Activated naive CD4-positive, alpha-beta T cell treated with anti-CD3 and anti-CD28 coated beads, Interleukin-2, amount 50 U/mL, for 24 hours (primary cell): ENCODE data around the gene POLR3GL.

Experiments
- H3K27ac Mint-ChIP-seq: one replicate; pipeline ENCODE4 v1.8.0; 2021; ENCODE audit warnings: mild to moderate bottlenecking, mixed read lengths
- H3K27me3 Mint-ChIP-seq: one replicate; pipeline ENCODE4 v1.8.0; 2021; ENCODE audit warnings: mixed read lengths
- H3K36me3 Mint-ChIP-seq: one replicate; pipeline ENCODE4 v1.8.0; 2021; ENCODE audit warnings: mixed read lengths
- H3K4me1 Mint-ChIP-seq: one replicate; pipeline ENCODE4 v1.8.0; 2021; ENCODE audit warnings: mixed read lengths
- H3K4me3 Mint-ChIP-seq: one replicate; pipeline ENCODE4 v1.8.0; 2021; ENCODE audit warnings: mild to moderate bottlenecking, mixed read lengths
- H3K9me3 Mint-ChIP-seq: one replicate; pipeline ENCODE4 v1.8.0; 2021; ENCODE audit warnings: mixed read lengths

The POLR3GL gene

GRCh38 chr1:145959957-145960467 lies 4.5 kb upstream of the POLR3GL start:
- peaks cover 67% of the 10 kb centered on the region for H3K4me1 Mint-ChIP-seq
- H3K27ac Mint-ChIP-seq: peak overlapping the region; percentile 85
- no peaks in the 10 kb centered on the region for H3K27me3 Mint-ChIP-seq
- H3K4me3 Mint-ChIP-seq: peak overlapping the region; percentile 85
- H3K9me3 Mint-ChIP-seq: no peaks in the 10 kb centered on the region
- no peaks in the 10 kb centered on the region for H3K36me3 Mint-ChIP-seq

- peak overlapping the region; percentile 85 for H3K4me3 Mint-ChIP-seq
- H3K27ac Mint-ChIP-seq: peak overlapping the region; percentile 60
- H3K36me3 Mint-ChIP-seq: no peaks in the 10 kb centered on the region
- no peaks in the 10 kb centered on the region for H3K9me3 Mint-ChIP-seq
- no peaks in the 10 kb centered on the region for H3K27me3 Mint-ChIP-seq
- H3K4me1 Mint-ChIP-seq: peaks cover 67% of the 10 kb centered on the region
Observed at GRCh38 chr1:145960468-145961108, 3.9 kb upstream of the POLR3GL start.

GRCh38 chr1:145961109-145961424 lies 3.4 kb upstream of the POLR3GL start:
- peak overlapping the region; percentile 60 for H3K27ac Mint-ChIP-seq
- peak overlapping the region; percentile 85 for H3K4me3 Mint-ChIP-seq
- no peaks in the 10 kb centered on the region for H3K36me3 Mint-ChIP-seq
- no peaks in the 10 kb centered on the region for H3K9me3 Mint-ChIP-seq
- H3K27me3 Mint-ChIP-seq: no peaks in the 10 kb centered on the region
- peaks cover 64% of the 10 kb centered on the region for H3K4me1 Mint-ChIP-seq

GRCh38 chr1:145961425-145962156 lies 2.9 kb upstream of the POLR3GL start:
- Mint-ChIP-seq H3K4me3 (peak overlapping the region; percentile 85), H3K27me3 (no peaks in the 10 kb centered on the region), H3K4me1 (peaks cover 59% of the 10 kb centered on the region), H3K27ac (peak overlapping the region; percentile 61), H3K36me3 (no peaks in the 10 kb centered on the region), H3K9me3 (no peaks in the 10 kb centered on the region)

DNA sequence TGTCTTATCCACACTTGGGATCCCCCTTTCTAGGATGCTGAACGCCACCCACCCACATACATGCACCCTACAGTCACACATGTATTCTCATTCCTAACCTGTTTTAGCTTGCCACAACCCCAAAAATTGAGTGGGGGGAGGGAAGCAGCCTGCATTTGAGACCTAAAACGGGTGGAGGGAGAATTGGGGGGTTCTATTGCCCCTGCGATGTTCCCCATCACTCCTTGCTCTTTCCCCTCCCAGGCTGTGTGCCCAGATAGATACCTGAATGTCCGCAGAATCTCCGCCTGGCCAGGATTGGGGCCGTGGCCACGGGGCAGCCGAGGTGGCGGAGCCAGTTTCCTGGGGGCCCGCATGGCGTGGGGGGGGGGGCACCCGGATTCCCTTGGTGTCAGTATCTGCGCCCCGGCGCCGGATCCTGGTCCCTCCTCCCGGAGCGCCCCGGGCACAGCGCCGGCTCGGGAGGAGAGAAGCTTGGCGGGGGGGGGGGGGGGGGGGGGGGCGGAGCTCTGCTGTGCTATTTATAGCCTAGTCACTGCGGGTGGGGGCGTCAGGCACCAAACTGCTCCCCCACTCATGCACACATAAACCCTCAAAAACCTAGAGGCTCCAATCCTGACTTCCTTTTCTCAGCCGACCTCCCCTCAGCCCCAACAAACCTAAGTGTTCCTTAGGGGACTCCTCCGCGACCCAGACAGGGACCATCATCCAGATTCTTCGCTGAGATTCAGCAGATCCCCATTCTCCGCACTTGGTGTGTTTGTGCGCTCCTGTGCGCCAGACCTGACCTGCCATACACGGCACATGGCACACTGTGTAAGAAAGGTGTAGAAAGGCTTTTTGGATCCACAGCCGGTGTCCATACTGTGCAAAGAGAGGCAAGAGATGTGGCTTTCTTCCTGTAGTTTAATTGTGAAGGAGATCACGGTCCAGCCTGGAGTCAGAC lies 2.1 kb upstream of the POLR3GL start:
- H3K27me3 Mint-ChIP-seq: no peaks in the 10 kb centered on the region
- H3K27ac Mint-ChIP-seq: peak overlapping the region; percentile 95
- H3K4me1 Mint-ChIP-seq: peaks cover 63% of the 10 kb centered on the region
- H3K36me3 Mint-ChIP-seq: peaks cover 2% of the 10 kb centered on the region
- H3K9me3 Mint-ChIP-seq: peaks cover 1% of the 10 kb centered on the region
- H3K4me3 Mint-ChIP-seq: peak overlapping the region; percentile 92

- H3K4me1 Mint-ChIP-seq: peaks cover 67% of the 10 kb centered on the region
- no peaks in the 10 kb centered on the region for H3K27me3 Mint-ChIP-seq
- H3K27ac Mint-ChIP-seq: peak overlapping the region; percentile 95
- H3K4me3 Mint-ChIP-seq: peak overlapping the region; percentile 92
- H3K9me3 Mint-ChIP-seq: peaks cover 5% of the 10 kb centered on the region
- H3K36me3 Mint-ChIP-seq: peaks cover 7% of the 10 kb centered on the region
Observed at GRCh38 chr1:145963265-145964019, 1.0 kb upstream of the POLR3GL start.

DNA sequence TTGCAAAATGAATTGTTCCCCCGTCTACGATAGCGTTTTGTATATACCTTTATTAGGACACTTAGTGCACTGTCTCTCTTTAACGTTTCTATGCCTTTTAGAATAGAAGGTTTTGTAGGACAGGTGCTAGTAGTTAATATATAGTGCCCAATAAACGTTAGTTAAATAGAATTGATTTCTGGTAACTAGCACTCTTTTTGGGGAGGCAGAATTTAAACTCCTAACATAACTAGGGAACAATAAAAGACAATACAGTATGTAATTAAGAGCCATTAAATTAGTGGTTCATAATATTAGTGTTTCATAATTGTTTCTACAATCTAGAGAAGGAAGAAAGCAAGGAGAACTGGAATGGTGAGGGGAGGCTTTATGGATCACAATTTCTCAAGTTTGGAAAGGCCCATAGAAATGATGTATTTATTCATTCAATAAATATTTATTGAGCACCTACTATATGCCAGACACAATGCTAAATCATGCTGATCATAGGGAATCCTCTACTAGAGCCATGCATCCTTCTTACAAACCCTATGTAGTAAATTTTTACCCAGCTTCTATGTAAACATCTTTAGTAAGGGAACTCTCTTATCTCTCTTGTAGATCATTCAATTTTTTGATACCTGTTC lies 742 bp downstream of the POLR3GL start:
- Mint-ChIP-seq H3K27me3 (no peaks in the 10 kb centered on the region), H3K27ac (peak overlapping the region; percentile 73), H3K4me1 (peaks cover 61% of the 10 kb centered on the region), H3K36me3 (peaks cover 10% of the 10 kb centered on the region), H3K4me3 (peak overlapping the region; percentile 92), H3K9me3 (peaks cover 5% of the 10 kb centered on the region)

GRCh38 chr1:145967288-145967687 lies 2.8 kb downstream of the POLR3GL start:
- Mint-ChIP-seq H3K4me3 (peak overlapping the region; percentile 47), H3K36me3 (peaks cover 10% of the 10 kb centered on the region), H3K27me3 (no peaks in the 10 kb centered on the region), H3K9me3 (peaks cover 5% of the 10 kb centered on the region), H3K27ac (no peak overlapping the region), H3K4me1 (peaks cover 56% of the 10 kb centered on the region)

- H3K27me3 Mint-ChIP-seq: no peaks in the 10 kb centered on the region
Observed at GRCh38 chr1:145972580-145972979, 8.1 kb downstream of the POLR3GL start.

DNA sequence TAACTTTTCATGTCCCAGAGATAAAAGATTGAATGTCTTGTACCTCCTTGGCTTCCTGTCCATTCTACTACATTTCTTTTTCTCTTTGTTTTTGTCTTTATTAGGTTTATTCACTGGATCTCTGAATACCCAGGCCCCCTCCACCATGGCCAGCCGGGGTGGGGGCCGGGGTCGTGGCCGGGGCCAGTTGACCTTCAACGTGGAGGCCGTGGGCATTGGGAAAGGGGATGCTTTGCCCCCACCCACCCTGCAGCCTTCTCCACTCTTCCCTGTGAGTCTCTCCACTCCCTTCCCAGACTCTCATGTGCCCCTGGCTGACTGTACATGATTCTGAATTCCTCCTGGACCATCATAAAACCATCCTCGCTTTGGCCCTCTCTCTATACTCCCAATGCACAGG lies 10.2 kb downstream of the POLR3GL start:
- peaks cover 35% of the 10 kb centered on the region for H3K4me1 Mint-ChIP-seq
- peak overlapping the region; percentile 59 for H3K27ac Mint-ChIP-seq
- peaks cover 1% of the 10 kb centered on the region for H3K36me3 Mint-ChIP-seq
- no peaks in the 10 kb centered on the region for H3K27me3 Mint-ChIP-seq
- no peaks in the 10 kb centered on the region for H3K9me3 Mint-ChIP-seq
- H3K4me3 Mint-ChIP-seq: no peak overlapping the region

More at GRCh38 chr1:145972580-145972979, 8.1 kb downstream of the POLR3GL start:
- Mint-ChIP-seq H3K4me3 (no peak overlapping the region), H3K36me3 (peaks cover 7% of the 10 kb centered on the region), H3K9me3 (peaks cover 2% of the 10 kb centered on the region), H3K4me1 (peaks cover 51% of the 10 kb centered on the region), H3K27ac (no peak overlapping the region)

- Mint-ChIP-seq H3K4me3 (no peak overlapping the region), H3K9me3 (no peaks in the 10 kb centered on the region), H3K27ac (peak overlapping the region; percentile 76), H3K4me1 (peaks cover 32% of the 10 kb centered on the region), H3K27me3 (no peaks in the 10 kb centered on the region), H3K36me3 (no peaks in the 10 kb centered on the region)
Observed at GRCh38 chr1:145975216-145975615, 10.7 kb downstream of the POLR3GL start.

GRCh38 chr1:145977016-145977415 lies 12.5 kb downstream of the POLR3GL start:
- no peaks in the 10 kb centered on the region for H3K9me3 Mint-ChIP-seq
- H3K36me3 Mint-ChIP-seq: no peaks in the 10 kb centered on the region
- H3K27me3 Mint-ChIP-seq: no peaks in the 10 kb centered on the region
- H3K27ac Mint-ChIP-seq: no peak overlapping the region
- H3K4me3 Mint-ChIP-seq: no peak overlapping the region
- peaks cover 27% of the 10 kb centered on the region for H3K4me1 Mint-ChIP-seq

DNA sequence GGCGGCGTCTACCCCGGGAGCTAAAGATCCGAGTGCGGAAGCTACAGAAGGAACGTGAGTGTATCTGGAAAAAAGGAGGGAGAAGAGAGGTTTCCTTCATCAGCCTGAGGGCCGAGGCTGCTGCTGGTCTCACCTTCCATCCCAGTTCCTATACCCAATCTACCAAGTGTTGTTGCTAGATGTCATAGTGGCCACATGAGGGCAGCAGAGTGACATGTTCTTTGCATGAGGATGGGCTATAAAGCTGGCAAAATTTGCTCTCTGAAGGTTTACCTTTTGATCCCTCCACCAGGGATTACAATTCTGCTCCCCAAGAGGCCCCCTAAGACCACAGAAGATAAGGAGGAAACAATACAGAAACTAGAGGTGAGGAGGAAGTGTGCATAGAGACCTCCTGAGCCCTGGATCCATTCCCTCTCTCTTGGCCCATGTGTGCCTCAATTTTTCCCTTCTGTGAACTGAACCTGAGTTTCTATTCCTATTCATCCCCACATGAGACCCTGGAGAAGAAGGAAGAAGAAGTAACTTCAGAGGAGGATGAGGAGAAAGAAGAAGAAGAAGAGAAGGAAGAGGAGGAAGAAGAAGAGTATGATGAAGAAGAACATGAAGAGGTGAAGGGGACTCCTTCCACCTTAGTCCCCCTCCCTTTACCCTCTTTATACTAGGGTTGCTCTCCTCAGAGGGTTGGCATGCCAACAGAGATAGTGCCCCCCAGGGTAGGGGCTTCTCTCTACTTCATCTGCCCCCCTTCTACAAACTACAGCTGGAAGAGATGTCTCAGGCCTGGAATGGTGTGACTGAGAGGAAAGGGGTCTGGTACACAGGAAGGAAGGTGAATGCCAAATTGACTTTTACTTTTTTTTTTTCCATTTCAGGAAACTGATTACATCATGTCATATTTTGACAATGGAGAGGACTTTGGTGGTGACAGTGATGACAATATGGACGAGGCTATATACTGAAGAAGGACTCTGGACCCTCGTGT lies 13.3 kb downstream of the POLR3GL start:
- no peak overlapping the region for H3K27ac Mint-ChIP-seq
- H3K9me3 Mint-ChIP-seq: no peaks in the 10 kb centered on the region
- no peak overlapping the region for H3K4me3 Mint-ChIP-seq
- no peaks in the 10 kb centered on the region for H3K36me3 Mint-ChIP-seq
- H3K4me1 Mint-ChIP-seq: peaks cover 24% of the 10 kb centered on the region
- no peaks in the 10 kb centered on the region for H3K27me3 Mint-ChIP-seq

- Mint-ChIP-seq H3K4me3 (no peak overlapping the region), H3K27me3 (no peaks in the 10 kb centered on the region)
Observed at GRCh38 chr1:145978471-145978853, 14.0 kb downstream of the POLR3GL start.

More at GRCh38 chr1:145978471-145978853, 14.0 kb downstream of the POLR3GL start:
- H3K4me1 Mint-ChIP-seq: peaks cover 17% of the 10 kb centered on the region
- H3K27ac Mint-ChIP-seq: no peak overlapping the region
- no peaks in the 10 kb centered on the region for H3K36me3 Mint-ChIP-seq
- no peaks in the 10 kb centered on the region for H3K9me3 Mint-ChIP-seq
